HG02588 (cell line): ENCODE data around the gene CEP57.
"Not testable (repeated sequence)": the region's sequence is repeated elsewhere in the genome, so short reads cannot be mapped to it uniquely, and the experiment has no call there.

Source experiments
- ATAC-seq: cut with Tn5 transposase; IDR thresholded peaks from one replicate; pipeline ENCODE4 v1.9.1; 2021; ENCODE audit warnings: mild to moderate bottlenecking, moderate library complexity; ENCODE audit not compliant: unreplicated experiment

CEP57 gene

GRCh38 chr11:95795627-95796295, 5.5 kb downstream of the CEP57 start:
- ATAC-seq: no peak

DNA sequence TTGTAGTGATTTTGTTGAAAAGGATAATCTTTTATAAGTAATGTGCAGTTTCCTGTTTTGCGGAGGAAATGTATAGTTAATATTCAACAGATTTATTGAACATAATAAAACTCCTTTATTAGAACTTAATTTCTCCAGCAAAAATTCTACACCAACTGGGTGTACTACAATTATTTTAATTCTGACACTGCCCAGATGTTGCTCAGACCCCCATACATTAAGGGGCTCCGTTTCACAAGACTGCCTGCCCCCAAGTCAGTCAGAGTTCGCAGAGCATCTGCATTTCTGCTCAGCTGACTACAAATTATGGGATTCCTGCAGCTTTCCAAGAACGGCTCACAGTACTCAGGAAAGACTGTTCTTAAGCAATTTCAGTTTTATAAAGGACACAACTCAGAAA, 6.2 kb downstream of the CEP57 start:
- ATAC-seq: no peak

GRCh38 chr11:95799546-95799945, 9.2 kb downstream of the CEP57 start:
- no peak for ATAC-seq

- no peak for ATAC-seq
Measured at GRCh38 chr11:95800438-95800837, 10.1 kb downstream of the CEP57 start.

GRCh38 chr11:95802806-95803205, 12.5 kb downstream of the CEP57 start:
- ATAC-seq: no peak

DNA sequence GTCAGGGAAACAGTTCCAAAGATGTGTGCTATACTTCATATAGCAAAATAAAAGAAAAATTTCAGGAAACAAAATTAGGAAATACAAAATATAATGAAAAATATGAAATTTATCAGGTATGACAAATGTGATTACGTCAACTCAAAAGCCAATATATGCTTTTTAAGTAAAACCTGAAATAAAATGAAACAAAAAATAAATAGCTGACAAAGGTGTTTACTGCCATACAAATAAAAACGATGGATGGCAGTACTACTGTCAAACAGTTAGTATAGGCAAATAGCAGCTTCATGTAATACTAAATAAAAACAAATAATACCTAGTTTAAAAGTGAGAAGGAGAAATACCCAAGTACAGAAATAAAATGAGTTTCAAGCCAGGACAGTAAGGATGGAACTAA, 13.7 kb downstream of the CEP57 start:
- no peak for ATAC-seq

GRCh38 chr11:95805869-95806268, 15.6 kb downstream of the CEP57 start:
- no peak for ATAC-seq

DNA sequence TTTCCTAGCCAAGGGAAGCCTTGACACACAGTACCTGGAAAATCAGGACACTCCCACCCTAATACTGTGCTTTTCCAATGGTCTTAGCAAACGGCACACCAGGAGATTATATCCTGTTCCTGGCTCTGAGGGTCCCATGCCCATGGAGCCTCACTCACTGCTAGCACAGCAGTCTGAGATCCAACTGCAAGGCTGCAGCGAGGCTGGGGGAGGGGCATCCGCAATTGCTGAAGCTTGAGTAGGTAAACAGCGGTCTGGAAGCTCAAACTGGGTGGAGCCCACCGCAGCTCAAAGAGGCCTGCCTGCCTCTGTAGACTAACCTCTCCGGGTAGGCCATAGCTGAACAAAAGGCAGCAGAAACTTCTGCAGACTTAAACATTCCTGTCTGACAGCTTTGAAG, 16.2 kb downstream of the CEP57 start:
- not testable (repeated sequence) for ATAC-seq

- not testable (repeated sequence) for ATAC-seq
Measured at GRCh38 chr11:95811052-95811451, 20.8 kb downstream of the CEP57 start.

GRCh38 chr11:95816037-95816436, 25.7 kb downstream of the CEP57 start:
- no peak for ATAC-seq

DNA sequence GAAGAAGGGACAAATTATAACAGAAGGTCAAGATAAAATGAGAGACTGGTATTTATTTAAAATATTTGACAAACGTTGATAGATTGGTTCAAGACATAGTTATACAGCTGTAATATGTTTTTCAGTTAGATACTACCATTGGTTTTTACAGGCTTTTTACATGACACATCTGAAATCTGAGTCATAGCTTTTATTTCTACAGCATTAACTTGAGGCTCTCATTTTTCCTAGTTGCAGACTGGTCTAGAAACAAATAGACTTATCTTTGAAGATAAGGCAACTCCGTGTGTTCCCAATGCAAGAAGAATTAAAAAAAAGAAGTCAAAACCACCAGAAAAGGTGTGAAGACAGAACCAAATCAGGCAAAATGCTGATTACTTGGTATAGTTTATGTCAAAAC, 31.3 kb downstream of the CEP57 start:
- no peak for ATAC-seq

- no peak for ATAC-seq
Measured at GRCh38 chr11:95827696-95828095, 37.4 kb downstream of the CEP57 start.

DNA sequence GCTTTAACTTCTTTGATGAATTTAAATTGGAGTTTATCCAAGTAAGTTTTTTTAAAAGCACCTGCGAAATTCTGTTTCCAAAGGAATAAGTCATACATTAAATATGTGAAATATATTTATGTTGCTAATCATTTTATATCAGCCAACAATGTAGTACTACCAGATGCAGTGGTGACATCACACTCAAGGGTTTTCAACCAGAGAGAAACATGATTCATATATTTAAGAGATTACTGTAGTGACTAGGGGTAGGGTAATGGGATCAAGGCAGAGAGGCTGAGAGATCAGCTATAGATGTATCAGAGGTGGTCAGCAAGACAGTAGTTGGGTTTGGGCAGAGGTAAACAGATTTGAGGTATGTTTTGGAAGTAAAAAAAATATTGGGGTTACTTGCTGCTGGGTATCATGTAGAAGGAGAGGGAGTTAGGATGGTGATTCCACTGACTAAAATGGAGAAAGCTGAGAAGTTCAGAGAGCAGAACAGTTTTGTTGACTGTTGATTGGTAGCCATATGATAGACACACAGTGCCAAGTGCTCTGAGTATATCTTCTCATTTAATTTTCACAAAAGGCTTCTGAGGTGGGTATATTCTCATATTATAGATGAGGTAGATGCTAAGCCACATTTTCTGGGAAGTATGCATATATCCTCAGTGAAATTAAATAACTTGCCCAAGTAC, 39.4 kb downstream of the CEP57 start:
- no peak for ATAC-seq

GRCh38 chr11:95831198-95831883, 41.0 kb downstream of the CEP57 start:
- ATAC-seq: no peak

DNA sequence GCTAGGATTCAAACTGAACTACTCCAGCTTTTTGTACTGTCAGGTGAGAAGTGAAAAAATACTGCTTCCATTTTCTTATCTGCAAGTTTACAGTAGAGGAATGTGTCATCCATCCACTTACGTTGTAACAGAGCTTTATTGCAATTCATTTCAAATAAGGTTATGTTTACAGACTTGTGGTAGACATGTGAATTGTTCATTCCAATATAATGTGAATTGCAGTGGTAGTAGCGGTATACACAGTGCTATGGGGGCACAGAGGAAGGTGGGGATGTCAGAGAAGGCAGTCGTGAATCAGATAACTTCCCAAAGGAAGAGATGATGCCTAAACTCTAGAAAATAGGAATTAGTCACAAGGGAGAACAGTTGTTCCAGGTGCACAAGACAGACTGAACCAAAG, 42.5 kb downstream of the CEP57 start:
- ATAC-seq: no peak

DNA sequence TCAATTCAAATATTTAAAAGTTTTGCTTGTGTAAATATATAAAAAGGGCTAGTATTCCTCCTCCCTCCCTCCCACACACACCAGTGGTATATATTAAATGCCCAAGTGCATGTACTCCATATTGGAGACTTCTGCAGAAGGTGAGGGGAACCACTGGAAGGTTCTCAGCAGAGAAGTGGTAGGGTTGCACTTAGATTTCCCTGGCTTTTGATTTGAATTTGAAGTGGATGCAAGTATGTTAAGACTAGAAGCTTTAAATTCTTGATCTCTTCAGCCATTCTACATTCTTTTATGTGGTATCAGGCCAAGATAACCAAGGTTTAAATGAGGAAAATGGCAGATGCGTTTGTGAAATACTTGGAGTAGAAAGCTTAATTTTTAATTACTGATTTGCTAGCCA, 43.1 kb downstream of the CEP57 start:
- ATAC-seq: no peak

GRCh38 chr11:95835351-95835750, 45.1 kb downstream of the CEP57 start:
- no peak for ATAC-seq

DNA sequence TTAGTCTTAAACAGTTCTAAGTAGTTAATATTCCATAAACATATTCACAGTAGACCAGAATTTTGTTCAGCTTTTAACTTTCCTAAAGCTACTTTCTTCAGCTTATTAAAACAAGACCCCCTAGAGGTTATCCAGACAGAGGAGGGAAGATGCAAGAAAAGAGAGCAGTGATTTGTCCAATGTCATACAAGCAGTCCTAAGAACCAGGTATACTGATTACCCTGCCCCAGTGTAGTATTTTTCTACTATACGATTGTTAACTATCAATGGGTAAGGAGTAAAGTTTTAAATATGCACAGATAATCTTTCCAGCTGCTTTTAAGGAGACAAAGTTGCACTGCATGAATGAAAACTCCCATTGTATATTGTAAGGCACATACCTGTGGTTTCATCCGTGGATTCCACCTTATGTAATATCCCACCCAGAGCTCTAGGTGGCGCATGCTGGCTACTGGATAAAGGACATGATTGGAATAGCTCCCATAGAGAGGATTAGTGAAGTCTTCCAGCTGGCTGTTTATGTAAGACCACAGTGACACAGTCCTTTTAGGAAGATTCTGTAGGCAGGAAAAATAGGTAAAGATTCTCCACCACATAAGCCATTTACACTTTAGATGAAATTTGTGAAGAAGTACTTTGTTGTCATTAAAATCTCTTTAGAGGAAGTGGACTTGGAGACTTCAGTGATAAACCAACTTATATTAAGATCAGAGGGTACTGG, 45.6 kb downstream of the CEP57 start:
- ATAC-seq: peak; percentile 94

DNA sequence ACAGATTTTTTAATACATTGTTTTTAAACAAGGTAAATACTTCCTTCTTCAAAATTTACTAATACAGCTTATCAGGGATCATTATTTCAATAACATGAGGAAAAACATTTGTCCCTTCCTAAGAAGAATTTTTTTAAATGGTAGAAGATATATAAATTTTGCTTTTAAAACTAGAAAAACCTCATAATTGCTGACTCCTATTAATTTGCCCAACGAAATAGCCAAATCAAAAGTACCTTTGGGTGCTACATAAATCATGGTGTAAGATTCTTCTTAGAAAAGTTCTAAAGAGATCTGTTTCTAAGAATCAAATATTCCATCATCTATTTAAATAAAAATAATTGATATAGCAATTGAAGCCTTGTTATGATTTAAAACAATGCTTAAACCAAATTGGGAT, 54.9 kb downstream of the CEP57 start:
- ATAC-seq: no peak

DNA sequence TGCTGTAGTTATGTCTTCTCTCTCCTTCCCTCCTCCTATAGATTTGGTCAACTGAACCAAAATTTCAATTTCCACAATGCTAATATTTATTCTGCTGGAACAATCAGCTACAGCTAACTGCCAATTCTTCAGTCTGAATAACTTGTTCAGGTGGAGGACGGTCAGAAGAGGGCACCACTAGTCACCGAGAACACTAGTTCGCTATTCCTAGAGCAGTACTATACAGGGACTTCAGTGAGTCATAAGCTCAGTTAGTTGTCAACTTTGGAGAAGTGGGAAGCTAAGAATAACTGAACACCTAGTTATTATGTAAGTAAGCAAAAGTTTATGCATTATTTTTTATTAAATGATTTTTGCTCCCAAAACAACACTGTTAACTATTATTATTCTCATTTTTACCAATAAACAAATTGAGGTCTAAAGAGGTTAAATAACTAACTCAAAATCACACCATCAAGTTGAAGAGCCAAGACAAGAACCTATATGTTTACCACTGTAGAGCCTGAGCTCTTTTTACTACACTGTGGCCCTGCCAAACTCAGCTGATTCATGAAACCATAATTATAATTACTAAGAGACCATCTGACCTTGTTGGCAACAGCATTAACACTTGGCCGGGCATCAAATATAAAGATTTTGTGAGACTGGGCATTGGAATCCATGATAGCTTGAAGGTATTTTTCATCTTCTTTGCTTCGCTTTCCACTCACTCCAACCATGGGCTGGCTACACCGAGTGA, 59.0 kb downstream of the CEP57 start:
- ATAC-seq: no peak

- ATAC-seq: no peak
Measured at GRCh38 chr11:95850137-95850536, 59.8 kb downstream of the CEP57 start.
